Measurements from ENCODE around the gene TEX19.

TEX19 gene

DNA sequence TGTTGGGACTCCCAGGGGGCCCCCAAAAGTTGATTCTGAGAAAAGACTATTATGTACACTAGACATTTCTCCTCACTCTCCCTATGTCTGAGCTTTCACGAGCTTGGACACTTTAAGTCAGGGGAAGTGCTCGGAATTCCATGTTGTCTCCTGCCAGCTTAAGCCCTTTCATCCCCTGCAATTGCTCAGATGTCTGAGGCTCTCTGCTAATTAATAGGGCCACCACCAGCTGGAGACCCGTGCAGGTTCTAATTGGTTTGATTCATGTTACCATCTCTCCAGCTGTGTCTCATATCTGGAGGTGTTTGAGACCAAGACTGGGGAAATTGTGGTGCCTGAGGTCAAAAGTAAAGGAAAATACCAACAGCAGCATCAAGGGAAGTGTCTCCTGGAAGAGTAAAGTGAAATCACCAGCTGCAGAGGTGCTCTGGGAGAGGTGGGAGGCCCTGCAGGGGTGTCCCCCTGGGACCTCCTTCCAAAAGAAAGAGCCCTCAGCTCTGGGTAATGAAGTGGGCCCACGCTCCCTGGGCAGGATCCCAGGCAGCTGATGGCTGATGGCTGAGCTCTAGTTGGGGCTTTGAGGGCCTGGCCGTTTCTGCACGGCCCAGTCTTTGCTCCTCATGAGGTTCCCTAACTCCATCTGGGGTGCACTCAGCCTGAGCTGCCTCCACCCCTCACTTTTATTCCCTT is 6.7 kb downstream of the TEX19 start:
- TF ChIP-seq POLR2AphosphoS5 (IDR thresholded peaks at IDR 0.05; ENCODE audit: low read depth), result no peak
- TF ChIP-seq, protein P1, sequence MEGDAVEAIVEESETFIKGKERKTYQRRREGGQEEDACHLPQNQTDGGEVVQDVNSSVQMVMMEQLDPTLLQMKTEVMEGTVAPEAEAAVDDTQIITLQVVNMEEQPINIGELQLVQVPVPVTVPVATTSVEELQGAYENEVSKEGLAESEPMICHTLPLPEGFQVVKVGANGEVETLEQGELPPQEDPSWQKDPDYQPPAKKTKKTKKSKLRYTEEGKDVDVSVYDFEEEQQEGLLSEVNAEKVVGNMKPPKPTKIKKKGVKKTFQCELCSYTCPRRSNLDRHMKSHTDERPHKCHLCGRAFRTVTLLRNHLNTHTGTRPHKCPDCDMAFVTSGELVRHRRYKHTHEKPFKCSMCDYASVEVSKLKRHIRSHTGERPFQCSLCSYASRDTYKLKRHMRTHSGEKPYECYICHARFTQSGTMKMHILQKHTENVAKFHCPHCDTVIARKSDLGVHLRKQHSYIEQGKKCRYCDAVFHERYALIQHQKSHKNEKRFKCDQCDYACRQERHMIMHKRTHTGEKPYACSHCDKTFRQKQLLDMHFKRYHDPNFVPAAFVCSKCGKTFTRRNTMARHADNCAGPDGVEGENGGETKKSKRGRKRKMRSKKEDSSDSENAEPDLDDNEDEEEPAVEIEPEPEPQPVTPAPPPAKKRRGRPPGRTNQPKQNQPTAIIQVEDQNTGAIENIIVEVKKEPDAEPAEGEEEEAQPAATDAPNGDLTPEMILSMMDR (IDR thresholded peaks at IDR 0.05; ENCODE audit: insufficient read depth, low read length), result no peak
- TF ChIP-seq GABPA (IDR thresholded peaks at IDR 0.05; ENCODE audit: low read depth), result no peak
- TF ChIP-seq, protein P2, sequence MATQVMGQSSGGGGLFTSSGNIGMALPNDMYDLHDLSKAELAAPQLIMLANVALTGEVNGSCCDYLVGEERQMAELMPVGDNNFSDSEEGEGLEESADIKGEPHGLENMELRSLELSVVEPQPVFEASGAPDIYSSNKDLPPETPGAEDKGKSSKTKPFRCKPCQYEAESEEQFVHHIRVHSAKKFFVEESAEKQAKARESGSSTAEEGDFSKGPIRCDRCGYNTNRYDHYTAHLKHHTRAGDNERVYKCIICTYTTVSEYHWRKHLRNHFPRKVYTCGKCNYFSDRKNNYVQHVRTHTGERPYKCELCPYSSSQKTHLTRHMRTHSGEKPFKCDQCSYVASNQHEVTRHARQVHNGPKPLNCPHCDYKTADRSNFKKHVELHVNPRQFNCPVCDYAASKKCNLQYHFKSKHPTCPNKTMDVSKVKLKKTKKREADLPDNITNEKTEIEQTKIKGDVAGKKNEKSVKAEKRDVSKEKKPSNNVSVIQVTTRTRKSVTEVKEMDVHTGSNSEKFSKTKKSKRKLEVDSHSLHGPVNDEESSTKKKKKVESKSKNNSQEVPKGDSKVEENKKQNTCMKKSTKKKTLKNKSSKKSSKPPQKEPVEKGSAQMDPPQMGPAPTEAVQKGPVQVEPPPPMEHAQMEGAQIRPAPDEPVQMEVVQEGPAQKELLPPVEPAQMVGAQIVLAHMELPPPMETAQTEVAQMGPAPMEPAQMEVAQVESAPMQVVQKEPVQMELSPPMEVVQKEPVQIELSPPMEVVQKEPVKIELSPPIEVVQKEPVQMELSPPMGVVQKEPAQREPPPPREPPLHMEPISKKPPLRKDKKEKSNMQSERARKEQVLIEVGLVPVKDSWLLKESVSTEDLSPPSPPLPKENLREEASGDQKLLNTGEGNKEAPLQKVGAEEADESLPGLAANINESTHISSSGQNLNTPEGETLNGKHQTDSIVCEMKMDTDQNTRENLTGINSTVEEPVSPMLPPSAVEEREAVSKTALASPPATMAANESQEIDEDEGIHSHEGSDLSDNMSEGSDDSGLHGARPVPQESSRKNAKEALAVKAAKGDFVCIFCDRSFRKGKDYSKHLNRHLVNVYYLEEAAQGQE (IDR thresholded peaks at IDR 0.05; ENCODE audit: insufficient replicate concordance, low read depth), result no peak
- no peak for TF ChIP-seq SPI1 (IDR thresholded peaks at IDR 0.05; ENCODE audit: borderline replicate concordance, low read depth)
- DNase-seq (ENCODE audit: low read depth in 1 of 2, low spot score in 1 of 2), result no peak
- no peak overlapping the region for H3K27ac ChIP-seq (replicated peaks)
- no peak overlapping the region for H3K4me3 ChIP-seq (replicated peaks; ENCODE audit: insufficient read depth, low read length)
- H3K27me3 ChIP-seq (ENCODE audit: insufficient read depth, poor library complexity, severe bottlenecking), result peaks cover 13% of the 10 kb centered on the region

- peaks cover 19% of the 10 kb centered on the region for H3K27me3 ChIP-seq (ENCODE audit: insufficient read depth, poor library complexity, severe bottlenecking)
- no peak overlapping the region for H3K4me3 ChIP-seq (replicated peaks; ENCODE audit: insufficient read depth, low read length)
- DNase-seq (ENCODE audit: low read depth in 1 of 2, low spot score in 1 of 2), result no peak
- no peak overlapping the region for H3K27ac ChIP-seq (replicated peaks)
- TF ChIP-seq POLR2AphosphoS5 (IDR thresholded peaks at IDR 0.05; ENCODE audit: low read depth), result no peak
- TF ChIP-seq, protein P1 (IDR thresholded peaks at IDR 0.05; ENCODE audit: insufficient read depth, low read length), result no peak
- no peak for TF ChIP-seq SPI1 (IDR thresholded peaks at IDR 0.05; ENCODE audit: borderline replicate concordance, low read depth)
- TF ChIP-seq, protein P2 (IDR thresholded peaks at IDR 0.05; ENCODE audit: insufficient replicate concordance, low read depth), result no peak
- TF ChIP-seq GABPA (IDR thresholded peaks at IDR 0.05; ENCODE audit: low read depth), result no peak
Observed at GRCh38 chr17:82366749-82367148, 7.7 kb downstream of the TEX19 start.

DNA sequence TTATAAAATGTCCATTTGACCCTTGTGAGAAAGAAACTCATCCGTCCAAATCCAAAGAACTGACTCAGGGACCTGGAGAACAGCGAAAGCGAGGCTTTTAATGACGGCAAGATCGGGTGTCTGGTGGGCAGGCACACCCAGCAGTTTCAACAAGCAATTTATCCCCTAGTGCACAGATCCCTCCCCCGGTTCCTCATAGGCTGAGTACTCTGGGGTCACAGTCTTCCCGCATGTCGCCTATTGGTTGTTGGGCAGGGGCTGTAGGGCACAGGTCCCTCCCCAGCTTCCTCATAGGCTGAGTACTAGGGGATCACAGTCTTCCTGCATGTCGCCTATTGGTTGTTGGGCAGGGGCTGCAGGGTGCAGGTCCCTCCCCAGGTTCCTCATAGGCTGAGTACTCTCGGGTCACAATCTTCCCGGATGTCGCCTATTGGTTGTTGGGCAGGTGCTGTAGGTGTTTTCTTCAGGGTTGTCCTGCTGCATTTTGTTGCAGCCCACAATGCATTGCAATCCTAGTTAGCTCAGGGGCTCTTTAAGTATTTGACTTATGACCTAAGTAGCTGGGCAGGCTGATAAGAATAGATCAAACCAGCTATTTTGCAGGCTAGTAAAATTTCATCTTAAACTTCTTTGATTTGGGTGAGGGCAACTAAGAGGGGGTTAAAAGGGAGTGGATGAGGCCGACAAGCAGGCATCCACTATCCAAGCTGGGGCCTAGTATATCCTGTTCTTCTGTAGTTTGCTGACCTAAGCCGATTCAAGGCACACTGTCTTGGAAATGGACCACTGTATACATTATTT is 8.9 kb downstream of the TEX19 start:
- no peak overlapping the region for H3K27ac ChIP-seq (replicated peaks)
- DNase-seq (ENCODE audit: low read depth in 1 of 2, low spot score in 1 of 2), result no peak
- H3K4me3 ChIP-seq (replicated peaks; ENCODE audit: insufficient read depth, low read length), result no peak overlapping the region
- H3K27me3 ChIP-seq (ENCODE audit: insufficient read depth, poor library complexity, severe bottlenecking), result peaks cover 30% of the 10 kb centered on the region
- TF ChIP-seq GABPA (IDR thresholded peaks at IDR 0.05; ENCODE audit: low read depth) (no peak), SPI1 (IDR thresholded peaks at IDR 0.05; ENCODE audit: borderline replicate concordance, low read depth) (no peak), POLR2AphosphoS5 (IDR thresholded peaks at IDR 0.05; ENCODE audit: low read depth) (no peak)
- TF ChIP-seq, protein P2 (IDR thresholded peaks at IDR 0.05; ENCODE audit: insufficient replicate concordance, low read depth), result no peak
- TF ChIP-seq, protein P1 (IDR thresholded peaks at IDR 0.05; ENCODE audit: insufficient read depth, low read length), result no peak

Data from HL-60 (cell line).